Thyroid gland (tissue), 4 donors: ENCODE results near the gene SECTM1.
A peak's percentile ranks its signal among the peaks of the same experiment; 100 is the strongest.

ENCODE experiments used
- POLR2A ChIP-seq, 2 donors: fragments of 450-650 bp; IDR thresholded peaks; one replicate each; pipeline ENCODE4 v1.6.1; 2017; ENCODE audit warnings: antibody characterized with exemption in 2 of 2, mild to moderate bottlenecking in 2 of 2, moderate library complexity in 1 of 2
- TF ChIP-seq, protein P1 (sequence below), 6 experiments: fragments of 200-600 bp in 3 of 6; fragments of 450-650 bp in 3 of 6; sonication (generic) in 3 of 6; IDR thresholded peaks; one replicate each; pipeline ENCODE4 v1.5.1; 2016 to 2019; ENCODE audit warnings: antibody characterized with exemption in 6 of 6, mild to moderate bottlenecking in 2 of 6, inconsistent platforms in 1 of 6, moderate library complexity in 1 of 6

DNA sequence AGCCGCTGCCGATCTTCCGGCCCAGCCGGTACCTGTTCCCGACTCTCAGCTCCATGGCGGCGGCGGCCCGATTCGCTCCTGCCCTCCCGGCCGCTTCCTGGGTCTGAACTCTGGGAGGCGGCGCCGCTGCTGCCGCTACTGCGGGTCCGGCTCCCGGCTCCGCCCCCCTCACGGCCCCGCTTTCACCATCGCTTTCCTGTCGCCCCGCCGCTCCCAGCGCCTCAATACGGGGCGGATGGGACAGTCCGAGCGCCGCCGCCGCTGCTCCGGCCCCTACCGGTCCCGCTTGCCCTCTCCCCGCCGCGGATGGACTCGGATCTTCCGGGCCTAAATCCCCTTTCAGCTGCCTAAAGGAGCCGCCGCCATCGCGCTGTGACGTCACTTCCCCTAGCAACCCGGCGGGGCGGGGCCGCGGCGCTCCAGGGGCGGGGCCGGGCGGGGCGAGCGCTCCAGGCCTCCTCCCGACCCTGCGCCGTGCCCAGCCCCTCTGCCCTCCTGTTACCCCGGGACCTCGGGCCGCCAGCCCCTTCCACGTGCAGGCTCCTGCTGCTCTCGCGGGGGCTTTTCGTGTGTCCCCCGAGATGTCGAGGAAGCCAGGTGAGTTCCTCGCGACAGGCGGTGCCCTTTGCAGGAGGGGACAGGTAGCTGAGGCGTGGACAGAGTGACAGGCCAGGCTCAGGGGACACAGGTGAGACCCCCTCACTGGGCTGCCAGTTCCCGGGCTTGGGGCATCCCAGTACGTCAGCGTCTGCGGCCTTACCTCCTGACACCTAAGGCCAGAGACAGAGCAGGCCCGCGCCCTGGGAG is 60.0 kb downstream of the SECTM1 start, which contains the start of gene CSNK1D:
- TF ChIP-seq POLR2A (IDR thresholded peaks at IDR 0.05): peak; percentile 52 to 85
- TF ChIP-seq, protein P1, sequence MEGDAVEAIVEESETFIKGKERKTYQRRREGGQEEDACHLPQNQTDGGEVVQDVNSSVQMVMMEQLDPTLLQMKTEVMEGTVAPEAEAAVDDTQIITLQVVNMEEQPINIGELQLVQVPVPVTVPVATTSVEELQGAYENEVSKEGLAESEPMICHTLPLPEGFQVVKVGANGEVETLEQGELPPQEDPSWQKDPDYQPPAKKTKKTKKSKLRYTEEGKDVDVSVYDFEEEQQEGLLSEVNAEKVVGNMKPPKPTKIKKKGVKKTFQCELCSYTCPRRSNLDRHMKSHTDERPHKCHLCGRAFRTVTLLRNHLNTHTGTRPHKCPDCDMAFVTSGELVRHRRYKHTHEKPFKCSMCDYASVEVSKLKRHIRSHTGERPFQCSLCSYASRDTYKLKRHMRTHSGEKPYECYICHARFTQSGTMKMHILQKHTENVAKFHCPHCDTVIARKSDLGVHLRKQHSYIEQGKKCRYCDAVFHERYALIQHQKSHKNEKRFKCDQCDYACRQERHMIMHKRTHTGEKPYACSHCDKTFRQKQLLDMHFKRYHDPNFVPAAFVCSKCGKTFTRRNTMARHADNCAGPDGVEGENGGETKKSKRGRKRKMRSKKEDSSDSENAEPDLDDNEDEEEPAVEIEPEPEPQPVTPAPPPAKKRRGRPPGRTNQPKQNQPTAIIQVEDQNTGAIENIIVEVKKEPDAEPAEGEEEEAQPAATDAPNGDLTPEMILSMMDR (IDR thresholded peaks at IDR 0.05): peak in 2 of 6 experiments; percentile 7 to 12
